Liver (tissue), 9 donors: Measurements from ENCODE around the gene REEP1. TPM values are rescaled to one million over a fixed set of nuclear protein-coding genes. Genes with fewer than 3 reads are reported as not detected.

ENCODE experiments used
- DNase-seq: peaks from one replicate; pipeline ENCODE4 v3.0.0-alpha.2; 2017; ENCODE audit warnings: low spot score
- H3K27ac ChIP-seq, 2 donors: one replicate each; pipeline ENCODE4 v1.7.0; 2013; ENCODE audit warnings: inconsistent platforms in 2 of 2, low read length in 2 of 2, control low read depth in 1 of 2, low read depth in 1 of 2, mild to moderate bottlenecking in 1 of 2
- H3K27me3 ChIP-seq, 4 donors: one replicate each; pipeline versions ENCODE4 v1.6.1 to v1.7.0; 2013; ENCODE audit warnings: low read length in 3 of 4, inconsistent platforms in 1 of 4, mild to moderate bottlenecking in 1 of 4, moderate library complexity in 1 of 4; ENCODE audit not compliant: control insufficient read depth in 4 of 4, insufficient read depth in 4 of 4
- H3K36me3 ChIP-seq, 4 donors: one replicate each; pipeline versions ENCODE4 v1.6.1 to v1.7.0; 2013; ENCODE audit warnings: low read length in 3 of 4, mild to moderate bottlenecking in 3 of 4, low read depth in 1 of 4, moderate library complexity in 1 of 4; ENCODE audit not compliant: control insufficient read depth in 4 of 4, insufficient read depth in 3 of 4
- H3K4me1 ChIP-seq, 4 donors: one replicate each; pipeline versions ENCODE4 v1.6.1 to v1.7.0; 2013; ENCODE audit warnings: low read length in 3 of 4, mild to moderate bottlenecking in 3 of 4, moderate library complexity in 1 of 4; ENCODE audit not compliant: control insufficient read depth in 4 of 4, insufficient read depth in 4 of 4
- H3K4me3 ChIP-seq, 3 donors: one replicate each; pipeline versions ENCODE4 v1.6.1 to v1.7.0; 2013; ENCODE audit warnings: low read length in 3 of 3, control low read depth in 1 of 3, low read depth in 1 of 3, mild to moderate bottlenecking in 1 of 3
- H3K9ac ChIP-seq, 2 donors: one replicate each; pipeline ENCODE4 v1.7.0; 2013; ENCODE audit warnings: low read length in 2 of 2, mild to moderate bottlenecking in 2 of 2, moderate library complexity in 2 of 2, control low read depth in 1 of 2, low read depth in 1 of 2
- H3K9me3 ChIP-seq, 4 donors: one replicate each; pipeline versions ENCODE4 v1.6.1 to v1.7.0; 2013; ENCODE audit warnings: low read length in 3 of 4; ENCODE audit not compliant: control insufficient read depth in 4 of 4
- EGR1 ChIP-seq, 2 donors: IDR thresholded peaks; 2 replicates each; pipeline ENCODE4 v1.6.1; 2016 to 2018; ENCODE audit warnings: antibody characterized with exemption in 2 of 2, low read depth in 2 of 2
- FOXA2 ChIP-seq: IDR thresholded peaks from 2 replicates; pipeline ENCODE4 v1.6.1; 2016; ENCODE audit warnings: antibody characterized with exemption
- GABPA ChIP-seq, 2 donors: IDR thresholded peaks in 1 of 2; conservative IDR thresholded peaks in 1 of 2; 2 replicates each; pipeline ENCODE4 v1.6.1; 2016; ENCODE audit warnings: antibody characterized with exemption in 2 of 2, mild to moderate bottlenecking in 1 of 2, moderate library complexity in 1 of 2
- HNF4A ChIP-seq, 2 donors: conservative IDR thresholded peaks; 2 replicates each; pipeline ENCODE4 v1.6.1; 2016; ENCODE audit warnings: antibody characterized with exemption in 2 of 2, mild to moderate bottlenecking in 2 of 2
- HNF4G ChIP-seq: IDR thresholded peaks from 2 replicates; pipeline ENCODE4 v1.6.1; 2016; ENCODE audit warnings: antibody characterized with exemption
- JUND ChIP-seq, 2 donors: IDR thresholded peaks; 2 replicates each; pipeline ENCODE4 v1.6.1; 2016; ENCODE audit warnings: antibody characterized with exemption in 2 of 2
- MAX ChIP-seq: IDR thresholded peaks from 2 replicates; pipeline ENCODE4 v1.6.1; 2016; ENCODE audit warnings: antibody characterized with exemption
- NR2F2 ChIP-seq: IDR thresholded peaks from 2 replicates; pipeline ENCODE4 v1.6.1; 2016; ENCODE audit warnings: antibody characterized with exemption
- RAD21 ChIP-seq, 2 donors: IDR thresholded peaks; 2 replicates each; pipeline ENCODE4 v1.6.1; 2016; ENCODE audit warnings: antibody characterized with exemption in 2 of 2, mild to moderate bottlenecking in 2 of 2
- RXRA ChIP-seq, 2 donors: IDR thresholded peaks; 2 replicates each; pipeline ENCODE4 v1.6.1; 2017 to 2018; ENCODE audit warnings: antibody characterized with exemption in 2 of 2, mild to moderate bottlenecking in 1 of 2
- SP1 ChIP-seq: IDR thresholded peaks from 2 replicates; pipeline ENCODE4 v1.6.1; 2018; ENCODE audit warnings: antibody characterized with exemption, mild to moderate bottlenecking
- TAF1 ChIP-seq: conservative IDR thresholded peaks from 2 replicates; pipeline ENCODE4 v1.6.1; 2016; ENCODE audit warnings: antibody characterized with exemption, mild to moderate bottlenecking
- YY1 ChIP-seq: IDR thresholded peaks from 2 replicates; pipeline ENCODE4 v1.6.1; 2016; ENCODE audit warnings: antibody characterized with exemption, mild to moderate bottlenecking
- WGBS: extraction: QIAGEN DNeasy Blood & Tissue Kit; methylation state at CpG from one replicate; pipeline ENCODE4 v1.1.7; 2013; 5-methylcytosine and 5-hydroxymethylcytosine counted together
- polyA plus RNA-seq, 2 donors: library from polyadenylated mRNA; stranded (reverse) in 1 of 2; unstranded in 1 of 2; fragments of 200-250 nt in 1 of 2; fragments of >200 nt in 1 of 2; fragmentation: Nextera tagmentation in 1 of 2; extraction: Ambion mirVana in 1 of 2; gene quantifications; one replicate each; pipeline versions ENCODE4 v1.2.1 to v1.2.3, GENCODE V29; 2013 to 2015
- total RNA-seq, 2 donors: library from RNA; depleted of rRNA; stranded (reverse); fragments of >200 nt; gene quantifications; one replicate each; pipeline ENCODE4 v1.2.3, GENCODE V29; 2014
- TF ChIP-seq, protein P1 (sequence below): IDR thresholded peaks from 2 replicates; pipeline ENCODE4 v1.6.1; 2016; ENCODE audit warnings: antibody characterized with exemption
- TF ChIP-seq, protein P2 (sequence below): IDR thresholded peaks from 2 replicates; pipeline ENCODE4 v1.6.1; 2016; ENCODE audit warnings: antibody characterized with exemption, mild to moderate bottlenecking
- TF ChIP-seq, protein P3 (sequence below): fragments of 150-350 bp; IDR thresholded peaks from 2 replicates; pipeline ENCODE4 v1.5.1; 2017; ENCODE audit warnings: improper control_type of control experiment, low read depth, low read length; ENCODE audit not compliant: missing input control
- donor health status: healthy.
- donor health status: healthy.
- donor health status: healthy.
- donor health status: healthy.
- donor health status: healthy.

Gene REEP1
- total and polyA plus RNA-seq, 4 donors, result 0.46 to 1.7 (median 0.89) TPM

DNA sequence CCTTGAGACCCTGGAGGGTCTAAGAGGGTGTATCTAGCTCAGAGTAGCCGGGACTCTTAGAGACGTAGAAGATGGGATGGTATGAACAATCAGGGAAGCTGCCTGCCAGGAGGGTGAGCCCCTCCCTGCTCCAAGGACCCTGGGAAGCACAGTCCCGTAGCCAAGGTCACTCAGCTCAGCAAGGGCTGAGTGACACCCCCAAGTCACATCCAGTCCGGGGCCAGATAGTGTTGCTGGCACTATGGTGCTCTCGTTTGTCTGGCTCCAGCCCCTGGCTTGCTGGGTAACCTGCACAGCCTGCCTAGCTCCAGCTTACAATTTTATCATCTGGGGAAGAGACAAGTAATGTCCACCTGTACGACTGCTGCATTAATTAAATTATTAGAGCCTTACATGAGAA lies 22.3 kb downstream of the REEP1 start:
- no peak for DNase-seq
- Histone ChIP-seq H3K9me3 (no peaks in the 10 kb centered on the region), H3K4me3 (no peak overlapping the region), H3K4me1 (no peaks in the 10 kb centered on the region), H3K9ac (no peak overlapping the region), H3K27me3 (no peaks in the 10 kb centered on the region), H3K27ac (no peak overlapping the region), H3K36me3 (no peaks in the 10 kb centered on the region)
- TF ChIP-seq FOXA2 (no peak), RAD21 (IDR thresholded peaks at IDR 0.05) (no peak), HNF4G (no peak), MAX (no peak), RXRA (IDR thresholded peaks at IDR 0.05) (no peak), EGR1 (IDR thresholded peaks at IDR 0.05; ENCODE audit: low read depth in 2 of 2) (no peak), TAF1 (no peak), HNF4A (conservative IDR thresholded peaks at IDR 0.05) (no peak), NR2F2 (no peak), JUND (IDR thresholded peaks at IDR 0.05) (no peak), SP1 (no peak)
- TF ChIP-seq, protein P1, sequence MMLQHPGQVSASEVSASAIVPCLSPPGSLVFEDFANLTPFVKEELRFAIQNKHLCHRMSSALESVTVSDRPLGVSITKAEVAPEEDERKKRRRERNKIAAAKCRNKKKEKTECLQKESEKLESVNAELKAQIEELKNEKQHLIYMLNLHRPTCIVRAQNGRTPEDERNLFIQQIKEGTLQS, result no peak
- TF ChIP-seq, protein P2, sequence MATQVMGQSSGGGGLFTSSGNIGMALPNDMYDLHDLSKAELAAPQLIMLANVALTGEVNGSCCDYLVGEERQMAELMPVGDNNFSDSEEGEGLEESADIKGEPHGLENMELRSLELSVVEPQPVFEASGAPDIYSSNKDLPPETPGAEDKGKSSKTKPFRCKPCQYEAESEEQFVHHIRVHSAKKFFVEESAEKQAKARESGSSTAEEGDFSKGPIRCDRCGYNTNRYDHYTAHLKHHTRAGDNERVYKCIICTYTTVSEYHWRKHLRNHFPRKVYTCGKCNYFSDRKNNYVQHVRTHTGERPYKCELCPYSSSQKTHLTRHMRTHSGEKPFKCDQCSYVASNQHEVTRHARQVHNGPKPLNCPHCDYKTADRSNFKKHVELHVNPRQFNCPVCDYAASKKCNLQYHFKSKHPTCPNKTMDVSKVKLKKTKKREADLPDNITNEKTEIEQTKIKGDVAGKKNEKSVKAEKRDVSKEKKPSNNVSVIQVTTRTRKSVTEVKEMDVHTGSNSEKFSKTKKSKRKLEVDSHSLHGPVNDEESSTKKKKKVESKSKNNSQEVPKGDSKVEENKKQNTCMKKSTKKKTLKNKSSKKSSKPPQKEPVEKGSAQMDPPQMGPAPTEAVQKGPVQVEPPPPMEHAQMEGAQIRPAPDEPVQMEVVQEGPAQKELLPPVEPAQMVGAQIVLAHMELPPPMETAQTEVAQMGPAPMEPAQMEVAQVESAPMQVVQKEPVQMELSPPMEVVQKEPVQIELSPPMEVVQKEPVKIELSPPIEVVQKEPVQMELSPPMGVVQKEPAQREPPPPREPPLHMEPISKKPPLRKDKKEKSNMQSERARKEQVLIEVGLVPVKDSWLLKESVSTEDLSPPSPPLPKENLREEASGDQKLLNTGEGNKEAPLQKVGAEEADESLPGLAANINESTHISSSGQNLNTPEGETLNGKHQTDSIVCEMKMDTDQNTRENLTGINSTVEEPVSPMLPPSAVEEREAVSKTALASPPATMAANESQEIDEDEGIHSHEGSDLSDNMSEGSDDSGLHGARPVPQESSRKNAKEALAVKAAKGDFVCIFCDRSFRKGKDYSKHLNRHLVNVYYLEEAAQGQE, result no peak
- 84% methylated on average over 6 of the region's 6 CpGs for WGBS

- H3K27me3 ChIP-seq, result no peaks in the 10 kb centered on the region
- DNase-seq, result no peak
- TF ChIP-seq FOXA2 (no peak), TAF1 (no peak), NR2F2 (no peak), MAX (no peak), RAD21 (IDR thresholded peaks at IDR 0.05) (no peak), JUND (IDR thresholded peaks at IDR 0.05) (no peak), SP1 (no peak), RXRA (IDR thresholded peaks at IDR 0.05) (no peak)
- TF ChIP-seq, protein P1, result no peak
- no peak overlapping the region for H3K4me3 ChIP-seq
- H3K9ac ChIP-seq, result no peak overlapping the region
- WGBS, result 91% methylated on average over 2 of the region's 2 CpGs
- H3K4me1 ChIP-seq, result no peaks in the 10 kb centered on the region
- H3K27ac ChIP-seq, result no peak overlapping the region
- H3K36me3 ChIP-seq, result no peaks in the 10 kb centered on the region
- H3K9me3 ChIP-seq, result no peaks in the 10 kb centered on the region
Observed at GRCh38 chr2:86314125-86314524, 23.3 kb downstream of the REEP1 start.

DNA sequence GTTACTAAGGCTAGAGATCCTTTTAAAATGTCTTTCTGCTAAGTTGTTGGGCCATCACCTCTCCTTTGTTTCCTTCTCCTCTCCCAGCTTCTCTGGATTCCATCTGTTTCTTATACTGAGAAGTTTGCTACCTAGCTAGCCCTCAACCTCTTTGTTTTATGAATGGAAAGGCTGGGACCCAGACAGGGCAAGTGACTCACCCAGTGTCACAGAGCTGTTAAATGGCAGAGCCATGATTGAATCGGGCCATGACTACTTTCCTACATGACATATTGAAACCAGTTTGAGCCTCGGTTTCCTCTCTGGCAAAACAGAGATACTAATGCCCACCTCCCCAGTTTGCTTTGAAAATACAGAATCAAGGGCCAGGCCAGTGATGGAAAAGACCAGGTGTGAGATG lies 24.1 kb downstream of the REEP1 start:
- Histone ChIP-seq H3K36me3 (no peaks in the 10 kb centered on the region), H3K9me3 (no peaks in the 10 kb centered on the region), H3K9ac (no peak overlapping the region), H3K4me1 (no peaks in the 10 kb centered on the region), H3K27ac (no peak overlapping the region), H3K27me3 (no peaks in the 10 kb centered on the region), H3K4me3 (no peak overlapping the region)
- 92% methylated on average over 2 of the region's 2 CpGs for WGBS
- DNase-seq, result no peak
- TF ChIP-seq SP1, result no peak
- TF ChIP-seq GABPA (IDR thresholded peaks at IDR 0.05 in 1 of 2, conservative IDR thresholded peaks at IDR 0.05 in 1 of 2), result no peak
- TF ChIP-seq EGR1 (IDR thresholded peaks at IDR 0.05; ENCODE audit: low read depth in 2 of 2), result no peak
- TF ChIP-seq NR2F2, result no peak
- no peak for TF ChIP-seq YY1
- TF ChIP-seq, protein P1, result no peak
- no peak for TF ChIP-seq MAX
- no peak for TF ChIP-seq HNF4G
- TF ChIP-seq TAF1, result no peak
- TF ChIP-seq, protein P3, sequence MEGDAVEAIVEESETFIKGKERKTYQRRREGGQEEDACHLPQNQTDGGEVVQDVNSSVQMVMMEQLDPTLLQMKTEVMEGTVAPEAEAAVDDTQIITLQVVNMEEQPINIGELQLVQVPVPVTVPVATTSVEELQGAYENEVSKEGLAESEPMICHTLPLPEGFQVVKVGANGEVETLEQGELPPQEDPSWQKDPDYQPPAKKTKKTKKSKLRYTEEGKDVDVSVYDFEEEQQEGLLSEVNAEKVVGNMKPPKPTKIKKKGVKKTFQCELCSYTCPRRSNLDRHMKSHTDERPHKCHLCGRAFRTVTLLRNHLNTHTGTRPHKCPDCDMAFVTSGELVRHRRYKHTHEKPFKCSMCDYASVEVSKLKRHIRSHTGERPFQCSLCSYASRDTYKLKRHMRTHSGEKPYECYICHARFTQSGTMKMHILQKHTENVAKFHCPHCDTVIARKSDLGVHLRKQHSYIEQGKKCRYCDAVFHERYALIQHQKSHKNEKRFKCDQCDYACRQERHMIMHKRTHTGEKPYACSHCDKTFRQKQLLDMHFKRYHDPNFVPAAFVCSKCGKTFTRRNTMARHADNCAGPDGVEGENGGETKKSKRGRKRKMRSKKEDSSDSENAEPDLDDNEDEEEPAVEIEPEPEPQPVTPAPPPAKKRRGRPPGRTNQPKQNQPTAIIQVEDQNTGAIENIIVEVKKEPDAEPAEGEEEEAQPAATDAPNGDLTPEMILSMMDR, result no peak
- no peak for TF ChIP-seq RAD21 (IDR thresholded peaks at IDR 0.05)
- no peak for TF ChIP-seq HNF4A (conservative IDR thresholded peaks at IDR 0.05)
